ENCODE data around the gene ACADVL.

DNA sequence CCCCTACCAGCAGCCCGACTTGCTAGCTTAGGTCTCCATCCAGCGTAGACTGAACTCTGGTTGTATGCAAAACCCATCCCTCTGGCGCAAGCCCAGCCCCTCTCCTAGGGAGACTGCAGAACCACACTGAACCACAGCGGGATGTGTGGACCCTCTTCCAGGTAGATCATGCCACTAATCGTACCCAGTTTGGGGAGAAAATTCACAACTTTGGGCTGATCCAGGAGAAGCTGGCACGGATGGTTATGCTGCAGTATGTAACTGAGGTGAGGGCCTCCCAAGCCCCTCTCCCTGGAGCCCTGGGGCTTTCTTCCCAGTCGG is 3.2 kb downstream of the ACADVL start:
- TF ChIP-seq, protein P1, sequence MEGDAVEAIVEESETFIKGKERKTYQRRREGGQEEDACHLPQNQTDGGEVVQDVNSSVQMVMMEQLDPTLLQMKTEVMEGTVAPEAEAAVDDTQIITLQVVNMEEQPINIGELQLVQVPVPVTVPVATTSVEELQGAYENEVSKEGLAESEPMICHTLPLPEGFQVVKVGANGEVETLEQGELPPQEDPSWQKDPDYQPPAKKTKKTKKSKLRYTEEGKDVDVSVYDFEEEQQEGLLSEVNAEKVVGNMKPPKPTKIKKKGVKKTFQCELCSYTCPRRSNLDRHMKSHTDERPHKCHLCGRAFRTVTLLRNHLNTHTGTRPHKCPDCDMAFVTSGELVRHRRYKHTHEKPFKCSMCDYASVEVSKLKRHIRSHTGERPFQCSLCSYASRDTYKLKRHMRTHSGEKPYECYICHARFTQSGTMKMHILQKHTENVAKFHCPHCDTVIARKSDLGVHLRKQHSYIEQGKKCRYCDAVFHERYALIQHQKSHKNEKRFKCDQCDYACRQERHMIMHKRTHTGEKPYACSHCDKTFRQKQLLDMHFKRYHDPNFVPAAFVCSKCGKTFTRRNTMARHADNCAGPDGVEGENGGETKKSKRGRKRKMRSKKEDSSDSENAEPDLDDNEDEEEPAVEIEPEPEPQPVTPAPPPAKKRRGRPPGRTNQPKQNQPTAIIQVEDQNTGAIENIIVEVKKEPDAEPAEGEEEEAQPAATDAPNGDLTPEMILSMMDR (IDR thresholded peaks at IDR 0.05): no peak
- TF ChIP-seq POLR2A (IDR thresholded peaks at IDR 0.05): no peak
- TF ChIP-seq EP300 (IDR thresholded peaks at IDR 0.05): no peak
- no peak for TF ChIP-seq POLR2AphosphoS5 (IDR thresholded peaks at IDR 0.05)

Measured in upper lobe of left lung (tissue), 4 donors.